MV-4-11 (cell line): ENCODE measurements around the gene DCAF6.
"Not testable (repeated sequence)": the region's sequence is repeated elsewhere in the genome, so short reads cannot be mapped to it uniquely, and the experiment has no call there.

ENCODE experiments used
- DNase-seq: peaks from one replicate; lab custom pipeline; 2025; lab: John Stamatoyannopoulos, UW

The DCAF6 gene, protein sequence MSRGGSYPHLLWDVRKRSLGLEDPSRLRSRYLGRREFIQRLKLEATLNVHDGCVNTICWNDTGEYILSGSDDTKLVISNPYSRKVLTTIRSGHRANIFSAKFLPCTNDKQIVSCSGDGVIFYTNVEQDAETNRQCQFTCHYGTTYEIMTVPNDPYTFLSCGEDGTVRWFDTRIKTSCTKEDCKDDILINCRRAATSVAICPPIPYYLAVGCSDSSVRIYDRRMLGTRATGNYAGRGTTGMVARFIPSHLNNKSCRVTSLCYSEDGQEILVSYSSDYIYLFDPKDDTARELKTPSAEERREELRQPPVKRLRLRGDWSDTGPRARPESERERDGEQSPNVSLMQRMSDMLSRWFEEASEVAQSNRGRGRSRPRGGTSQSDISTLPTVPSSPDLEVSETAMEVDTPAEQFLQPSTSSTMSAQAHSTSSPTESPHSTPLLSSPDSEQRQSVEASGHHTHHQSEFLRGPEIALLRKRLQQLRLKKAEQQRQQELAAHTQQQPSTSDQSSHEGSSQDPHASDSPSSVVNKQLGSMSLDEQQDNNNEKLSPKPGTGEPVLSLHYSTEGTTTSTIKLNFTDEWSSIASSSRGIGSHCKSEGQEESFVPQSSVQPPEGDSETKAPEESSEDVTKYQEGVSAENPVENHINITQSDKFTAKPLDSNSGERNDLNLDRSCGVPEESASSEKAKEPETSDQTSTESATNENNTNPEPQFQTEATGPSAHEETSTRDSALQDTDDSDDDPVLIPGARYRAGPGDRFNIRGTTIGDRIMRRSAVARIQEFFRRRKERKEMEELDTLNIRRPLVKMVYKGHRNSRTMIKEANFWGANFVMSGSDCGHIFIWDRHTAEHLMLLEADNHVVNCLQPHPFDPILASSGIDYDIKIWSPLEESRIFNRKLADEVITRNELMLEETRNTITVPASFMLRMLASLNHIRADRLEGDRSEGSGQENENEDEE

DNA sequence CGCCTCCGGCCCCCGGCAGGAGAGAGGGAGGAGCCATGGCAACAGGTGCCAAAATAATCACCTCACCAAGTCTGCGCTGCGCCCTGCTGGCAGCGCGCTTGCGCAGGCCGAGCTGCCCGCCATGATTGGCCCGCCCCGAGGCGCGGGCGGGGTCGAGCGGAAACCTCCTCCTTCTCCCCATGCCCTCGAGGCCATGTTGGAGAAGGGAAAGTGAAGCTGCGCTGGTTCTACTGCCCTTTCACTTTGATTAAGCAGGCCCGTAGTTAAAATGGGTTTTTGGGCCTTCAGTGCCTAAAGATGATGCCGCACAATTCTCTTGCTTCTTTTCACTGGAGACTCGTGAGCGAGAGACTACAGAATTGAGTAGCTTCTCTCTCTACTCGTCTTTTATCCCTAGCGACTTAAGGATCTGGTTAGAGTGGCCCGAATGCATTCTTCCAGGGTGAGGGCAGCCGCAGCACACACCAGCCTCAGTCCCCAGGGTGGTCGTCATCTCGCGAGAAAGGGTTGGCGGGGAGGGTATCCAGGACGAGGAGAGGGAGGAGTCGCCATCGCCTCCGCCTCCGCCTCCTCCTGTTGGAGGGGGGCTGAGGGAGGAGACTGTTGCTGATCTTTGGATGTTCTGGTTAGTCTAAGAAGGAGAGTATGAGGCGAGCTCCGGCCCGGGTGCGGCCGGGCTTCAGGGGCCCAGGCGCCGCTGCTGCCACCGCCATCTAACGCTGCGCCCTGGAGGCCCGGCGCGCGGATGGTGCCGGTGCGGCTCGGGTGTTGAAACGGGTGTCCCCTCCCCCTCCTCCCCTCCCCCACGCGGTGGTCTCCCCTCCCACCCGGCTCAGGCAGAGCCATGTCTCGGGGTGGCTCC is at the start of gene DCAF6:
Gene DCAF6, plus strand, starts transcription at position 616 of the 862 bp plus-strand sequence. Its CDS starts 229 bp downstream, at position 845.
- peak; percentile 96 for DNase-seq

DNA sequence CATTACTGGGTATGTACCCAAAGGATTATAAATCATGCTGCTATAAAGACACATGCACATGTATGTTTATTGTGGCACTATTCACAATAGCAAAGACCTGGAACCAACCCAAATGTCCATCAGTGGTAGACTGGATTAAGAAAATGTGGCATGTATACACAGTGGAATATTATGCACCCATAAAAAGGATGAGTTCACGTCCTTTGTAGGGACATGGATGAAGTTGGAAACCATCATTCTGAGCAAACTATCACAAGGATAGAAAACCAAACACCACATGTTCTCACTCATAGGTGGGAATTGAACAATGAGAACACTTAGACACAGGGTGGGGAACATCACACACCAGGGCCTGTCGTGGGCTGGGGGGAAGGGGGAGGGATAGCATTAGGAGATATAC is 49.3 kb upstream of the DCAF6 start:
- not testable (repeated sequence) for DNase-seq

DNA sequence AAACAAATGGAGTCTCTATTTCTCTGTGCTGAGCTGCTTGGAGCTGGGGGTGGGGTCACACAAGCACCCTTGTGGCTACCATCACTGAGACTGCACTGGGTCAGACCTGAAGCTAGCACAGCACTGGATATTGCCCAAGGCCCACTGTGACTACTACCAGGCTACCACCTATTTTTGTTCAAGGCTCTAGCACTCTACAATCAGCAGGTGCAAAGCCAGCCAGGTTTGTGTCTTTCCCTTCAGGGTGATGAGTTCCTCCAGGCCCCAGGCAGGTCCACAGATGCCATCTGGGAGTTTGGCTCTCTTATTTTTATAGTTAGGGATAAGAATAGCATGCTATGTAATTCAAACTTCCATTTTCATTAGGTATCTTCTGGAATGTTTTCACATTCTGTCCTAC is 46.1 kb upstream of the DCAF6 start:
- no peak for DNase-seq

DNA sequence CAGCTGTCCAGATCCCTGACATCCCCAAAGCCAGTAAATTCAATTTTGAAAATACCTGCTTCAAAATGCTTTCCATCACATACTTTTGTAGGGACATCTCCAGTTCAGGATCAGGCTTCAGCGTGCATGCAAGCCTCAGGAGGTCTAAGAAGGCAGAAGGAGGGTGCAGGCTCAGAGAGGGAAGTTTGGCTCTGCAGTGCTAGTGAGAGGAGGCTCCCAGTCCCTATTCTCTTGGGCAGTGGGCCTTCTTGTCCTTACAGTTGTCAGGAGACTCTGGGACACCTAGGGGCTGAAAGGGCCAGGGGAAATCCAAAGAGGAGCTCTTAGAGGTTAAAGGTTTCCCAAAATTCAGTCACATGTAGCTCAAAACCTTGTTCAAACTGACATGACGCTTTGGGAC is 42.7 kb upstream of the DCAF6 start:
- DNase-seq = no peak

DNA sequence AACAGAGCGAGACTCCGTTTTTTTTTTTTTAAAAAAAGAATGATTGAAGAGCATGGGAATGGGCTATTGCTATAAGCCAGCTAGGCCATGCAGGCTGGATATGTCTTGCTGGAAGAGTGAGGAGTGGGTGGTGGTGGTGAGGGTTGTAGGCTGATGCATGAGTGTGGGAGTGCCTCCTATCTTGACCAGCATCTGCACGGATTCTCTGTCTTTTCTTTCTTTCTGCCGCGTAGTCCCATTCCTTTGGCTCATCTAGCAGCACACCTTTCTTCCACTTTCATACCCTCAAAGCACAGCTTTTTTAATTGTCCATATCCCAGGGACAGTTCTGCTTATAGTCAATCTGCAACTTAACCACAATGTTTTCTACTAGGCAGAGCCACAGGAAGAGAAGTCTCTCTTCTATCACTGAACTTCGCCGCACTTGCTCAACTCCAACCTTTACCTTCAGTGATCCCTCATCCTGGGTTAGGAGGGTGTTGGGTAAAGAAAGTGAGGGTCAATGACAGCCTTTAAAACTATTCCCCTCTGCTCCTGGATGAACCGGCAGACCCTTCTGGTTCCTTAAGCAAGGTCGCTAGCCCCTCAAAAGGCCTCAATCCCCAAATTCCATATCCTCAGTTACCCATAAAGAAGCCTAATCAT is 37.8 kb upstream of the DCAF6 start:
- DNase-seq = no peak

DNA sequence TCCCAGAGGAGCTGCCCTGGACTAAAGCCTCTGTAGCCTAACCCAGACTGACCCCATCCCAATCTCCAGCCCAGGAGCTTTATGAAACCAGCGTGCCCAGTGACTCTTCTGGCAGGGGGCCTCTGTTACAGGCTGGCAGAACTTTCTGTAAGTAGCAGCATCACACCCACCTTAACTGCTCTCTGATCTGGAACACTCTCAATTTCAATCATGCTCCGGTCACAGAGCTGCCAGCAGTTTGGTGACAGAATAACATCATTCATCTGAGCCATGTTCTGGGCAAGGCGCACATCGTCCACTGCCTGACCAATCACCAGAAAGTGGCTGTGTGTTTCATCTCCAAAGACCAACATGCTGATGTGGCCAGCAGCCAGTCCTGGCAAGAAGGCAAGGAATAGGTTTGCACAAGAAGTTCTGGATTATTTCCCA is 37.2 kb upstream of the DCAF6 start:
- no peak for DNase-seq

DNA sequence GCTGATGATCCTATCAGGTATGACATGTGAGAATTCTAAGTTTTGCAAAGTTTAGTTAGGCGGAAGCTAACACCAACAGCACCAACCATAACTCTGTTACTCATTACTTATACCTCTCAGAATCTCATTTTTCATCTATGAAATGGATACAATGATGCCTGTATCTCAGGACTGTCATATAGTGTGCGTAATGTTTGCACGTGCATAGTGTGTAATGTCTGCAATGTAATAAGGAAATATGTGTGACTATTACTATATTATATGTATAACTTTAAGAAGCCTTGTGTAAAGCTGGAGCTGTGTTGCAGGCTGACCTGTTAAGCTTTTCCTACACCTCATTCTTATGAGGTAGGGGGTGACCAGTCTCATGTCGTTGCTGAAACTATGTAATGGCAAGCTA is 35.6 kb upstream of the DCAF6 start:
- no peak for DNase-seq

DNA sequence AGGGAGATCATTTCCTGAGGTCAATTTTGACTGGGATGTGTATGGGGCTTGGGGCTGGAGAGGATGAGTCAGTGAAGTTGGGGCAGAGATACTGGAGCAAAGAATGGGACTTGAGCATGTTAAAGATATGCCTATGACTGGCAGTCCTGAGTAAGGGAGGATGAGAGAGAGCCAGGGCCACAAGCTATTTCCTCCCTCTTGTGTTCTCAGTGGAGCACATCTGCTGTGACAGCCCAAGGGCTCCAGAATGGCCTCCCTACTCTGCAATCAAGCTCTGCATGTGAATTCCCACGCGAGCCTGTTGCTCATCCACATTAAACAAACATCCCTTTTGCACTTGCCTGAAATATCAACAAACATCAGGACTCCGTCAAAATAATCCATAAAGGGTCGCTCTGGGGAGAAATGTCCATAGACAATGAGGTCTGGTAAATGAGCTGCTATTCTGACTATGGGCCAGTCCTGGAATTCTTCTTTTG is 31.8 kb upstream of the DCAF6 start:
- no peak for DNase-seq

DNA sequence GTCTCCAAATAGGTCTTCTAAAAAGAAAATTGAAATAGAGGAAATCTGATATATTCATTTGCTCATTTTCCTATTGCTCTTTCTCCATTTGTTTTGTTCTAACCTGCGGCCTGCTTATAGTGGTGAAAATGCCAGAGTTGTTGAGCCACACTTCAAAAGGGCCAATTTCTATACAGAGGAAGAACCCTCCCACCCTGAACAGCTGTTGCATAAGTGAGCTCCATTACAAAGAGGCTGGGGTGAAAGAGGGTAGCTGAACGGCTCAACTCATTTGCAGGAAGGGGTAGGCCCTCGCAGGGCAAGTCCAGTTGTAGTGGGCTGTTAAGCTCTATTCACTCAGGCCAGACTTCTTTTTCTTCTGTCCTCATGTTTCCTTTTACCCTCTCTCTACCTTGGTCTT is 31.3 kb upstream of the DCAF6 start:
- DNase-seq = peak; percentile 46

DNA sequence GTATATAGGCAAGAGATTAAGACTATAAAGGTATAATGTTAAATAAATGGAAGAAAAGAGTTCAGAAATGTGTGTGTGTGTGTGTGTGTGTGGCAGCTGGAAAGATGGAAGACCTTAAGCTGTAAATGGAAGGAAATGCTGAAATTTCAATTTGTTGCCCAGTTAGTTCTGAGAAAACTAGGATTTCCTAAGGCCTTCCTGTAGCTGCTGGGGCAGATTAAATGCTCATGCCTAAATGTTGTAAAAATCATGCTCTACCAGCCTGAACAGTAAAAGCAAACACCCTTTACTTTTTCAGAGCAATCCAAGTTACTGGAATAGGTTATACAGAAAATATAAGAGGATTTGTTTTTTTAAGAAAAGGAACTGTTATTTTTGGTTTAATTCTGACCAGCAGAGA is 30.8 kb upstream of the DCAF6 start:
- peak; percentile 25 for DNase-seq

DNA sequence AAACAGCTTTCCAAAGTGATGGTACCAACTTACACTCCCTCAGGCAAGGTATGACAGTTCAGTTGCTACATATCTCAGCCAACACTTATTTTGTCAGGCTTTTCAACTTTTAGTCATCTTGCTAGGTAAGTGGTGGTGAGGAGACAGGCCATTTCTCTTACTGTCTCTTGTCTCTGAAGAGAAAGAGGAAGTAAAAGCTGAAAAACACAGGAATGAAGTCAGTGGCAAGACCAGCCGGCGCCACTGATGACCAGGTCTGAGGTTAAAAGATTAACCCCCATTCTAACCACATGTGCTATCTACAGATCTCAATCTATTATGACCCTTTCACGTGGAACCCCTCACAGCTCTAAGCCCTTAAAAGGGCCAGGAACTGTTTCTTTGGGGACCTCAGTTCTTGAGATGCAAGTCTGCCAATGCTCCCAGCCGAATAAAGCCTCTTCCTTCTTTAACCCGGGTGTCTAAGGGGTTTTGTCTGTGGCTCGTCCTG is 26.7 kb upstream of the DCAF6 start:
- peak; percentile 91 for DNase-seq

DNA sequence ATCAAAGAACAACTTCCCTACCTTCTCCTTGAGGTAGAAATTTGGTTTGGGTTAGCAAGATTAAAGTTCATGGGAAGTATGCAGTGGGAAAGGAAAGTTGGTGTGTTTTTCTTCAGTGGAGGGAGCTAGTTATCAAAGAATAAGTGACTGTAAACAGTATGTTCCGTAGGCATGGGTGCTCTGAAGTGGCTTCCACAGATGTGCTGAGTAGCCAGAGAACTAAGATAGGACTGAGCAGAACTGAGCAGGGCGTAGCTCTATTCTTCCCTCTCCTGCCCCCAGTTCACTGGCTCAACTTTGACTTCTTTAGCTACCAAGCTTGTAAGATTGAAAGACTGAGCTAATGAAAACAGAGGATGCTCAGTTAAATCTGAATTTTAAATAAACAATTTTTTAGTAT is 26.0 kb upstream of the DCAF6 start:
- DNase-seq = no peak

DNA sequence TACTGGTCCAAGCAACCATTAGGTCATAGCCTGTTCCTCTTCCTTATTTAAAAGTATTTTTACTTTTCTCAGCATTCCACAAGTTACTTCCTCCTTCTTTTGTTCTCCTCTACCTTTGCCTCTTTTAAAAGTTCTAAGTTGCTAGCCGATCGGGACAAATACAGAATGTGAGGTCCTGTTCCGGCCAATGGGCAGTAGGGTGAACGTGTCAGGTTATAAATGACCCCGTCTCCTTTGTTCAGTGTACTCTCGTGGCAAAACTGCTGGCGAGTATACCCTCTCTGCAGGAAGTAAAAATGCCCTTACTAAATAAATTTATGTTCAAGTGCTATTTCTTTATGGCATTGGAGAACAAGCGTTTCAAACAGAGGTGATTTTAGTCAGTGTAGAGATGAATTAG is 25.1 kb upstream of the DCAF6 start:
- peak; percentile 42 for DNase-seq

DNA sequence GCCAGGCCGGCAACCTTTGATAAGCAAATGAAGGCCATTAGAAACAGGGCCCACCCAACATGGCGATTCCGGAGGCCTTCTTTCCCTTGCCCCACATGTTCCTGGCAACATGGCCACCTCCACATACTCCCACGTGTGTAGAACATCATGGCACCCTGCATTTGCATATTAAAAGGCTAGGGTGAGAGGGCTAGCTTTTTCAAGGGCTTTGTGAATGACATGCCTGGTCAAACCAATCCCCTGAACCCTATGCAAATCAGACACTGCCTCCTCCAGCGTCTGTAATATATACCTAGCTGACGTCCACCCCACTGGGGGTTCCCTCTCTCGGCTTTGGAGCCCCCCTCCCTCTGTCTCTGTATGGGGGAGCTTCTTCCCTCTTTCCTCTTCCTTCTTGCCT is 24.2 kb upstream of the DCAF6 start:
- DNase-seq = no peak

DNA sequence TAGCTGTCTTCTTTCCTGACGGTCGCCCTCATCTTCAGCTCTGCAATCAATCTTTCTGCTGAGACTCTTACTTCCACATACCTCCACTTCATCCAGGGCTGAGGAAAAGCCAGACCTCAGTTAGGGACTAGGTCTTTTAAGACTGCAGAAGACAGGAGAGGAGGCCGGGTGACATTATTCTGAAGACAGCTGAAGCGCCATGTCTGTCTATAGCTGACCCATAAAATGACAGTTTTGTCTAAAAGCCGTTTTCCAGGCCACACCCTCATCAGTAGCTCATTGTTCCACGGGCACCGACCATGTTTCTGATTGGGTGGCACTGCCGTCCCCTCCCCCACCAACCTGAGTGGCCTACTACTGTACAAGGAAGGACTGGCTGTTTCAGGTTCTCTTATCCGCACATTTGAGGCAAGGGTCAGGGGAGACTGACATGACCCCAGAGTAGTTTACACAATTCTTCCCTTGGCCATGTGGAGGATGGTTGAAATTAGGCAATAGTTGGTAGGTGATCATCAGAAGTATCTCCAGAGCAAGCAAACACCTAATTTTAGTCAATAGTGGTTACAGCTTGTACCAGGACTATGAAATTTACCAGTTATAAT is 22.5 kb upstream of the DCAF6 start, which contains the start of gene ADCY10:
Gene ADCY10, minus strand, starts transcription at position 240 of the 602 bp plus-strand sequence. CDS start 8,994 bp downstream, outside the sequence.
- no peak for DNase-seq

DNA sequence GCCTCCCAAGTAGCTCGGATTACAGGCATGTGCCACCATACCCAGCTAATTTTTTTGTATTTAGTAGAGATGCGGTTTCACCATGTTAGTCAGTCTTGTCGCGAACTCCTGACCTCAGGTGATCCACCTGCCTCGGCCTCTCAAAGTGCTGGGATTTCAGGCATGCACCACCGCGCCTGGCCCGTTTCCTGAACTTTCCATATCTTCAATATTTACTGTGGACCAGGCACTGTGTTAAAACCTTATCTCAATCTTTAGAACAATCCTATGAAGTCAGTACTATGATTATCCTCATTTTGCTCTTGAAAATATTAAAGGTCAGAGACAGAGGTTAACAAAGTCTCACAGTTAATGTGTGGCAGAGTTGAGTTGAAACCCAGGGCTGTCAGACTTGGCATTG is 20.9 kb upstream of the DCAF6 start:
- DNase-seq = no peak

DNA sequence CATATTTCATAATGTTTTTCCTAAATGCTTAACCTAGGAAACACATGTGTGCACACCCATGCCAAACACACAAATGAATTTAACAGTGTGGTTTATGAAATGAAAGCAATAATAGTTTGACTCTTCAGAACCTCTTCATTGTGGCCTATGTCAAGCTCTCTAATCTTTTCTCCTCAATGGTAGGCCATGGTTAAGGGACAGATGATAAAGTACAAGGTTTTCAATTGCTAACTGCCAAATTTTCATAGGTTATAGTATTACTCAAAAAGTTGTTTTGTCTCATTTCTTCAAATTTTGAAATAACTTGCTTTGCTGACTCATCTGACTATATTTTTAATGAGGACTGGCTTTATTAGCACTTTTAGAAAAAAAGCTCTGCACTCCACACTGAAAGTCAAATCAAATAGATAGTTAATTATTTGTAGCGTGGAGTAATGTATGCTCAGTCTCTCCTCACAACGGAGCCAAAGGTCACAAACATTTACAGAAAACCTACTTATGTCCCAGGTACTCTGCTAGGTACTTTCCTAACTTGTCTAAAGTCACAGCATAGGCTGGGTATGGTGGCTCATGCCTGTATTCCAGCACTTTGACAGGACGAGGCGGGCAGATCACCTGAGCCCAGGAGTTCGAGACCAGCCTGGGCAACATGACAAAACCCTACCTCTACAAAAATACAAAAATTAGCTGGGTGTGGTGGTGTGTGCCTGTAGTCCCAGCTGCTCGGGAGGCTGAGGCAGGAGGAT is 19.5 kb upstream of the DCAF6 start:
- no peak for DNase-seq

DNA sequence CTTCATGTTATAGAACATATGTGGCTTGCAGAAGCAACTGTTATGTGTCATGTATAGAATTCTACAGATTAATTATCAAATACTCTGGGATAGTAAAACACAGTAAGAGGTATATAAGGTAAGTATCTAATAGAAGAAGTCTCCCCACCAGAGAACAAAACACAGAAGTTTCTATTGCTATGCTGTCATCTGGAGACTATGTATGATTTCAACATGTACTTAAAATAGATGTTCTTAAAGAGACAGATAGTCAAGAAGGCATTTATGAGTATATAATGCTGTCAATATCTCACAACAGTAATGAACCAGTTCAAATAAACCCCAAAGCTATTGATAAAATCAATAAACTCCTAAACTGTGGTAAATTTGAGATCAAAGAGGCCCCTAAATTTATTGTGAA is 14.5 kb upstream of the DCAF6 start:
- peak; percentile 55 for DNase-seq

DNA sequence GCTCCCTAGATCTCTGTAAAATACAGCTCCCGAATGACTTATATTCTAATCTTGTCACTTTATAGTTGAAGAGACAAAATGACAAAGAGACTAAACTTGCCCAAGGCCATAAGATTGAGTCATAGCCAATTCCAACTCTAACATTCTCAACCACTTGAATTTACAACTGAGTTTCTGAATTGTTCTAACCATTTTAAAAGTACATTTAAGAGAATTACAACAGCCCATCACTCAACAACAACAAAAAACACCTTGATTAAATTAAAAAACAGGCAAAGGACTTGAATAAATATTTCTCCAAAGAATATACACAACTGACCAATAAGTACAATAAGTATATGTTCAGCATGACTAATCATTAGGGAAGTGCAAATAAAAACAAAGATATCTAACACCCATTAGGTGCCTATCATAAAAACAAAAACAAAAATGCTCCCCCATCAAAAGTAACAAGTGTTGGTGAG is 13.8 kb upstream of the DCAF6 start:
- DNase-seq = no peak
